SKM-1 (cell line): ENCODE results near the gene SYNGR3.
"Not testable (repeated sequence)": the region's sequence is repeated elsewhere in the genome, so short reads cannot be mapped to it uniquely, and the experiment has no call there.

Experiments used
- DNase-seq: peaks from one replicate; lab custom pipeline; 2025; ENCODE audit not compliant: unreplicated experiment; lab: John Stamatoyannopoulos, UW

Gene SYNGR3

GRCh38 chr16:2027024-2028010 lies 37.5 kb downstream of the SYNGR3 start:
- no peak for DNase-seq

- no peak for DNase-seq
Observed at GRCh38 chr16:2028146-2028545, 38.4 kb downstream of the SYNGR3 start.

- DNase-seq, result no peak
Observed at GRCh38 chr16:2028620-2029220, 39.0 kb downstream of the SYNGR3 start.

GRCh38 chr16:2029350-2029749 lies 39.6 kb downstream of the SYNGR3 start:
- no peak for DNase-seq

GRCh38 chr16:2030036-2030435 lies 40.3 kb downstream of the SYNGR3 start:
- no peak for DNase-seq

- no peak for DNase-seq
Observed at GRCh38 chr16:2031081-2031577, 41.4 kb downstream of the SYNGR3 start.

- DNase-seq, result no peak
Observed at GRCh38 chr16:2032285-2033056, 42.7 kb downstream of the SYNGR3 start.

GRCh38 chr16:2033057-2033908 lies 43.5 kb downstream of the SYNGR3 start:
- DNase-seq, result no peak

- not testable (repeated sequence) for DNase-seq
Observed at GRCh38 chr16:2033909-2034695, 44.3 kb downstream of the SYNGR3 start.

GRCh38 chr16:2034696-2035430 lies 45.1 kb downstream of the SYNGR3 start:
- DNase-seq, result no peak

- no peak for DNase-seq
Observed at GRCh38 chr16:2035431-2036199, 45.8 kb downstream of the SYNGR3 start.

- DNase-seq, result no peak
Observed at GRCh38 chr16:2036200-2036966, 46.6 kb downstream of the SYNGR3 start.

- DNase-seq, result no peak
Observed at GRCh38 chr16:2037115-2037514, 47.3 kb downstream of the SYNGR3 start.

- DNase-seq, result no peak
Observed at GRCh38 chr16:2037647-2038381, 48.0 kb downstream of the SYNGR3 start.

- DNase-seq, result no peak
Observed at GRCh38 chr16:2038382-2039231, 48.8 kb downstream of the SYNGR3 start.
